GM12878 (cell line): ENCODE results near the gene RDM1. TPM values are rescaled to one million over a fixed set of nuclear protein-coding genes. Genes with fewer than 3 reads are reported as not detected.

Experiments
- ATAC-seq: fragments of 200-7000 bp; cut with Tn5 transposase; 3 replicates; pipeline ENCODE4 v1.9.1; 2020; ENCODE audit warnings: mild to moderate bottlenecking, moderate library complexity
- BruUV-seq: library from RNA; stranded (reverse); fragments of 400-500 nt; replicated peaks from 2 replicates; lab custom pipeline; 2021; lab: Mats Ljungman, UMichigan
- CTCF ChIA-PET: fragments of 300-600 bp; sonication (Branson Sonifier 250); formaldehyde crosslinking; extraction: SDS; loops from one replicate; lab custom pipeline; 2021; ENCODE audit warnings: inconsistent platforms; lab: Yijun Ruan, JAX
- POLR2A ChIA-PET: fragments of 350-600 bp; formaldehyde crosslinking; extraction: SDS; loops from one replicate; lab custom pipeline; 2021; ENCODE audit warnings: inconsistent platforms; lab: Charles Lee
- RAD21 ChIA-PET: fragments of 300-600 bp; sonication (Branson Sonifier 250); formaldehyde crosslinking; loops from one replicate; lab custom pipeline; 2023; ENCODE audit warnings: antibody characterized with exemption; ENCODE audit not compliant: unreplicated experiment; lab: Charles Lee
- SMC1A ChIA-PET: fragments of 300-600 bp; sonication (Branson Sonifier 250); formaldehyde crosslinking; loops from one replicate; lab custom pipeline; 2023; ENCODE audit not compliant: unreplicated experiment, uncharacterized antibody; lab: Charles Lee
- DNase-seq: peaks from one replicate; pipeline ENCODE4 v3.0.0-alpha.2; 2011; ENCODE audit warnings: low read depth, low spot score
- FAIRE-seq: peaks from 3 replicates; lab custom pipeline; 2011; peaks lifted over from hg19 to GRCh38; lab: Jason Lieb, UNC
- H2AFZ ChIP-seq: 2 replicates; pipeline ENCODE4 v1.6.0; 2011; ENCODE audit warnings: low read depth, low read length, control low read depth; ENCODE audit not compliant: control insufficient read depth
- H3K27ac ChIP-seq: 2 replicates; pipeline ENCODE4 v1.5.1; 2011; ENCODE audit warnings: control low read depth; ENCODE audit not compliant: control insufficient read depth, insufficient read depth
- H3K27me3 ChIP-seq, 2 experiments: replicated peaks in 1 of 2; 2 replicates each; pipeline versions ENCODE4 v1.6.0 to v1.6.1; 2011; ENCODE audit warnings: low read length in 1 of 2; ENCODE audit not compliant: control insufficient read depth in 2 of 2, insufficient read depth in 2 of 2
- H3K36me3 ChIP-seq, 2 experiments: 2 replicates each; pipeline ENCODE4 v1.5.1; 2011; ENCODE audit warnings: low read length in 1 of 2; ENCODE audit not compliant: control insufficient read depth in 2 of 2, insufficient read depth in 2 of 2
- H3K4me1 ChIP-seq: 2 replicates; pipeline ENCODE4 v1.6.1; 2011; ENCODE audit warnings: mild to moderate bottlenecking, low read length, moderate library complexity, mixed read lengths; ENCODE audit not compliant: control insufficient read depth, insufficient read depth
- H3K4me2 ChIP-seq: 2 replicates; pipeline ENCODE4 v1.6.0; 2011; ENCODE audit warnings: control low read depth; ENCODE audit not compliant: control insufficient read depth, insufficient read depth
- H3K4me3 ChIP-seq: fragments of 200-600 bp; sonication (generic); 2 replicates; pipeline ENCODE4 v1.5.1; 2016
- H3K79me2 ChIP-seq: 2 replicates; pipeline ENCODE4 v1.6.0; 2011; ENCODE audit warnings: low read length; ENCODE audit not compliant: control insufficient read depth, insufficient read depth
- H3K9ac ChIP-seq: 2 replicates; pipeline ENCODE4 v1.8.0; 2011; ENCODE audit warnings: low read length, control low read depth, mixed read lengths; ENCODE audit not compliant: control insufficient read depth, insufficient read depth
- H3K9me3 ChIP-seq: replicated peaks from 3 replicates; pipeline ENCODE4 v1.5.1; 2011; ENCODE audit warnings: mild to moderate bottlenecking, low read length; ENCODE audit not compliant: control insufficient read depth, insufficient read depth
- H4K20me1 ChIP-seq: 2 replicates; pipeline ENCODE4 v1.6.0; 2011; ENCODE audit not compliant: control insufficient read depth, insufficient read depth
- ATF7 ChIP-seq: fragments of 450-650 bp; IDR thresholded peaks from 2 replicates; pipeline ENCODE4 v1.6.1; 2016; ENCODE audit warnings: low read depth, mild to moderate bottlenecking
- BACH1 ChIP-seq: fragments of 450-650 bp; IDR thresholded peaks from 2 replicates; pipeline ENCODE4 v1.6.1; 2017; ENCODE audit warnings: mild to moderate bottlenecking, borderline replicate concordance
- BCL11A ChIP-seq: IDR thresholded peaks from 2 replicates; pipeline ENCODE4 v1.6.1; 2011; ENCODE audit warnings: low read depth, low read length
- BMI1 ChIP-seq: fragments of 450-650 bp; IDR thresholded peaks from 2 replicates; pipeline ENCODE4 v1.6.1; 2016; ENCODE audit warnings: mild to moderate bottlenecking, moderate library complexity, borderline replicate concordance
- CHD2 ChIP-seq: IDR thresholded peaks from 2 replicates; pipeline ENCODE4 v1.6.1; 2011; ENCODE audit warnings: low read depth, low read length, improper control_type of control experiment, borderline replicate concordance
- CREB1 ChIP-seq: IDR thresholded peaks from 2 replicates; pipeline ENCODE4 v1.6.1; 2012; ENCODE audit warnings: low read depth, mild to moderate bottlenecking, inconsistent platforms
- EZH2 ChIP-seq: IDR thresholded peaks from 2 replicates; pipeline ENCODE4 v1.6.1; 2012; ENCODE audit warnings: low read depth, mild to moderate bottlenecking, control low read depth, inconsistent platforms, low read length, borderline replicate concordance; ENCODE audit not compliant: control insufficient read depth
- GABPA ChIP-seq: IDR thresholded peaks from 2 replicates; pipeline ENCODE4 v1.6.1; 2014; ENCODE audit warnings: antibody characterized with exemption, low read depth, mild to moderate bottlenecking, inconsistent platforms
- IRF5 ChIP-seq: fragments of 450-650 bp; IDR thresholded peaks from 2 replicates; pipeline ENCODE4 v1.6.1; 2017; ENCODE audit warnings: borderline replicate concordance
- NR2F1 ChIP-seq: fragments of 450-650 bp; conservative IDR thresholded peaks from 2 replicates; pipeline ENCODE4 v1.6.1; 2017; ENCODE audit warnings: mild to moderate bottlenecking
- RAD21 ChIP-seq: IDR thresholded peaks from 2 replicates; pipeline ENCODE4 v1.6.1; 2011; ENCODE audit warnings: mild to moderate bottlenecking, low read depth, low read length, moderate library complexity; ENCODE audit not compliant: insufficient read depth
- RB1 ChIP-seq: fragments of 450-650 bp; formaldehyde crosslinking; IDR thresholded peaks from 2 replicates; pipeline ENCODE4 v1.6.1; 2017; ENCODE audit warnings: mild to moderate bottlenecking, borderline replicate concordance
- RELB ChIP-seq: fragments of 450-650 bp; IDR thresholded peaks from 2 replicates; pipeline ENCODE4 v1.6.1; 2017; ENCODE audit warnings: low read depth, mild to moderate bottlenecking, moderate library complexity
- STAT3 ChIP-seq: IDR thresholded peaks from 2 replicates; pipeline ENCODE4 v1.6.1; 2011; ENCODE audit warnings: low read depth, low read length, improper control_type of control experiment
- WGBS: methylation state at CpG from one replicate; pipeline ENCODE4 v1.1.6; 2016; ENCODE audit warnings: low lambda C conversion rate; ENCODE audit not compliant: insufficient replicate concordance, insufficient coverage; ENCODE audit errors: missing lambda C conversion rate; 5-methylcytosine and 5-hydroxymethylcytosine counted together
- in situ Hi-C: fragments of 300-500 bp; cut with MboI; formaldehyde crosslinking; loops from 9 replicates; pipeline ENCODE4 v1.14.3; 2018; ENCODE audit warnings: mixed read lengths
- intact Hi-C: fragments of 100-400 bp; cut with micrococcal nuclease; formaldehyde crosslinking; loops from one replicate; pipeline ENCODE4 v1.14.2; 2022; ENCODE audit not compliant: unreplicated experiment
- polyA plus RNA-seq, 11 experiments: library from polyadenylated mRNA; depleted of rRNA in 4 of 11; unstranded in 6 of 11; stranded (reverse) in 5 of 11; fragments of >200 nt; fragmentation: Nextera tagmentation in 4 of 11; fragmentation: Illumina TruSeq in 1 of 11; extraction: Ambion mirVana in 4 of 11; extraction: Trizol in 1 of 11; gene quantifications; 1 replicate in 1 of 11; 2 replicates in 10 of 11; pipeline versions ENCODE4 v1.2.1 to v1.2.3, GENCODE V29; 2011 to 2016; ENCODE audit warnings: inconsistent platforms in 2 of 11, missing spikeins in 2 of 11, low read depth in 1 of 11
- total RNA-seq, 4 experiments: library from RNA; depleted of rRNA in 3 of 4; stranded (reverse); fragments of >200 nt in 3 of 4; fragmentation: Illumina TruSeq in 1 of 4; extraction: Trizol in 1 of 4; gene quantifications; 2 replicates each; pipeline versions ENCODE4 v1.2.1 to v1.2.3, GENCODE V29; 2013 to 2021

RDM1 gene
- total and polyA plus RNA-seq, 10 of the 15 experiments (the other 5 are each of a cell fraction or from before 2014, with no cell fraction given), result 5.7 to 18.4 (median 10.7) TPM

DNA sequence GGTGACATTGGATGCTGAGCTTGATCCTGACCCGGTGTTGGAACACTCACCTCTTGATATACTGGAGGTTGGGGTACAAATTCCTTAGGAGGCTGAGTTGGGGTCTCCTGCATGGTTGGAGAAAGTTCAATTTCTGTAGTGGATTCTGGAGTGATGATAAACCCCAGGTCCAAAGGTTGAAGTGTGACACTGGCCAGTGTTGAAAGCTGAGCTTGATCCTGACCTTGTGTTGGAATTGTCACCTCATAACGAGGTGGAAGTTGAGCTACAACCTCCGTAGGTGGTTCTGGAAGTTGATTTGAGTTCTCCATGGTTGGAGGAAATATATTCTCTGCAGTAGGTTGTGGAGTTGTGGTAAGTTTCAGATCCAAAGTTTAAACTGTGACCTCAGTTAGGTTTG lies 21.2 kb downstream of the RDM1 start:
- RAD21 ChIA-PET, result no interaction called here
- Histone ChIP-seq H3K36me3 (no peaks in the 10 kb centered on the region), H3K4me1 (no peaks in the 10 kb centered on the region), H3K79me2 (no peaks in the 10 kb centered on the region), H3K27me3 (no peaks in the 10 kb centered on the region), H2AFZ (no peak overlapping the region), H3K9ac (no peak overlapping the region), H4K20me1 (no peaks in the 10 kb centered on the region), H3K4me3 (no peak overlapping the region), H3K4me2 (no peak overlapping the region)
- WGBS, result 41% methylated on average over 3 of the region's 3 CpGs
- BruUV-seq, result no TSS peak
- ATAC-seq (no peak), DNase-seq (no peak), FAIRE-seq (no peak)
- intact Hi-C loops, result no loop called here
- SMC1A ChIA-PET, result interaction anchor here (1.7 kb wide), 1 partner anchor 8 kb away, joined by 6 read pairs; no protein-coding TSS in a partner anchor
- CTCF ChIA-PET, result interaction anchor here (1.3 kb wide), 1 partner anchor 59 kb away, joined by 4 read pairs; no protein-coding TSS in a partner anchor
- TF ChIP-seq RELB, result no peak
- TF ChIP-seq RB1, result no peak
- TF ChIP-seq EZH2, result no peak
- no peak for TF ChIP-seq NR2F1
- TF ChIP-seq BMI1, result no peak
- TF ChIP-seq IRF5, result no peak
- TF ChIP-seq BACH1, result no peak
- no peak for TF ChIP-seq GABPA
- no peak for TF ChIP-seq CREB1
- no peak for TF ChIP-seq CHD2
- TF ChIP-seq RAD21, result no peak
- TF ChIP-seq STAT3, result no peak
- no peak for TF ChIP-seq BCL11A
- no peak for TF ChIP-seq ATF7
- TF ChIP-seq, all 136 proteins: peak for 0
- no peaks in the 10 kb centered on the region for H3K9me3 ChIP-seq
- in situ Hi-C loops, result no loop called here
- POLR2A ChIA-PET, result no interaction called here
- no peak overlapping the region for H3K27ac ChIP-seq
